Esophagus (tissue), 2 donors: ENCODE results near the gene INSR. TPM values are rescaled to one million over a fixed set of nuclear protein-coding genes. Genes with fewer than 3 reads are reported as not detected.

ENCODE experiments used
- H3K27ac ChIP-seq, 2 donors: one replicate each; pipeline ENCODE4 v1.5.1; 2013; ENCODE audit warnings: low read depth in 2 of 2, mild to moderate bottlenecking in 2 of 2, inconsistent platforms in 1 of 2, low read length in 1 of 2, moderate library complexity in 1 of 2
- H3K27me3 ChIP-seq, 2 donors: one replicate each; pipeline ENCODE4 v1.6.1; 2013; ENCODE audit warnings: low read length in 2 of 2, control low read depth in 1 of 2, mild to moderate bottlenecking in 1 of 2; ENCODE audit not compliant: insufficient read depth in 2 of 2, control insufficient read depth in 1 of 2
- H3K36me3 ChIP-seq, 2 donors: one replicate each; pipeline ENCODE4 v1.6.1; 2013; ENCODE audit warnings: low read length in 1 of 2; ENCODE audit not compliant: control insufficient read depth in 2 of 2, insufficient read depth in 2 of 2
- H3K4me1 ChIP-seq, 2 donors: one replicate each; pipeline ENCODE4 v1.6.1; 2013; ENCODE audit warnings: low read length in 1 of 2; ENCODE audit not compliant: control insufficient read depth in 2 of 2, insufficient read depth in 2 of 2
- H3K4me3 ChIP-seq, 2 donors: one replicate each; pipeline ENCODE4 v1.5.1; 2013; ENCODE audit warnings: low read length in 2 of 2, mild to moderate bottlenecking in 2 of 2, low read depth in 1 of 2, moderate library complexity in 1 of 2
- H3K9me3 ChIP-seq, 2 donors: one replicate each; pipeline ENCODE4 v1.6.1; 2013; ENCODE audit warnings: mild to moderate bottlenecking in 2 of 2, low read depth in 1 of 2, low read length in 1 of 2, moderate library complexity in 1 of 2; ENCODE audit not compliant: control insufficient read depth in 2 of 2, insufficient read depth in 1 of 2
- WGBS, 2 donors: extraction: QIAGEN DNeasy Blood & Tissue Kit; methylation state at CpG; one replicate each; pipeline ENCODE4 v1.1.7; 2013; 5-methylcytosine and 5-hydroxymethylcytosine counted together
- polyA plus RNA-seq, 2 donors: library from polyadenylated mRNA; stranded (reverse); fragments of 200-250 nt; gene quantifications; one replicate each; pipeline ENCODE4 v1.2.3, GENCODE V29; 2013
- donor health status: healthy with polysubstance abuse.
- donor health status: Bipolar disorder and iron deficiency.

The INSR gene
- polyA plus RNA-seq, 2 donors = 2.2 to 3.3 TPM

DNA sequence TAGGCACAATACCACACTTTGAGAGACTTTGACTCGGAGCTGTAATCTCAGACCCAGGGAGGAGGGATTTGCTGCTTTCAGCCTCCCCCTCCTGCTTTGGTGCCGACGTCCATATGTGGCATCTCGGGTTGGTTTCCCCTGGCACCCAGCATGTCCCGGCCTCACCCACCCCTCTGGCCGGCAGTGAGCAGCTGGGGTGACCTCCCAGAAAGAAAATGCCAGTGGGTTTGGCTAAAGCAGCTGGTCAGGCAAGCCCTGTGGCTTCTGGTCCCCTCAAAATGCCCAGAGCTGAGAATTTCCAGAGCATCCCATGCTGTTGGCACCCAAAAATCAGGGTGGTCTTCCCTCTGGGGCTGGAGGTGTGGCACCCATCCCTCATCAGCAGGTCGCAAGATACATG lies 34.1 kb downstream of the INSR start:
- Histone ChIP-seq H3K4me1 (peaks cover 0 to under 1% of the 10 kb centered on the region in 2 donors), H3K36me3 (no peaks in the 10 kb centered on the region), H3K27me3 (no peaks in the 10 kb centered on the region), H3K9me3 (no peaks in the 10 kb centered on the region), H3K4me3 (no peak overlapping the region), H3K27ac (no peak overlapping the region)
- 71 to 79% methylated on average over 7 of the region's 7 CpGs for WGBS, 2 donors

DNA sequence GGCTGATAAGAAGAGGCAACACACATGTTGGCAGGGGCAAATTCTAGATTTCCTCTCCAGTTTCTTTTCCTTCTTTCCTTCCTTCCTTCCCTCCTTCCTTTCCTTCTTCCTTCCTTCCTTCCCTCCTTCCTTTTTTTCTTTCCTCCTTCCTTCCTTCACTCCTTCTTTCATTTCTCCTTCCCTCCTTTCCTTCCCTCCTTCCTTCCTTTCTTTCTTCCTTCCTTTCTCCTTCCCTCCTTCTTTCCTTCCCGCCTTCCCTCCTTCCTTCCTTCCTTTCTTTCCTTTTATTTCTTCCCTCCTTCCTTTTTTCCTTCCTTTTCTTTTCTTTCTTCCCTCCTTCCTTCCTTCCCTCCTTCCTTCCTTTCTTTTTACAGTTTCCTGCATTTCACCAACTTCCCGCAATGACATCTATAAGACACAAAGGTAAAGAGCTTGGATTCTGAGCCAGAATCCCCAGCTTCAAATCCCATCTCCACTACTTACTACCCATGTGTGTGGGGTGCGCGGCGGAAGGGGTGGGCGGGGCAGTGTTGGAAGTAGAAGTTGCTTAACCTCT lies 35.3 kb downstream of the INSR start:
- WGBS, 2 donors = 96% methylated on average over 6 of the region's 6 CpGs
- peaks cover 0 to 2% of the 10 kb centered on the region in 2 donors for H3K4me1 ChIP-seq
- no peaks in the 10 kb centered on the region for H3K27me3 ChIP-seq
- H3K27ac ChIP-seq = no peak overlapping the region
- no peak overlapping the region for H3K4me3 ChIP-seq
- H3K9me3 ChIP-seq = no peaks in the 10 kb centered on the region
- H3K36me3 ChIP-seq = no peaks in the 10 kb centered on the region

DNA sequence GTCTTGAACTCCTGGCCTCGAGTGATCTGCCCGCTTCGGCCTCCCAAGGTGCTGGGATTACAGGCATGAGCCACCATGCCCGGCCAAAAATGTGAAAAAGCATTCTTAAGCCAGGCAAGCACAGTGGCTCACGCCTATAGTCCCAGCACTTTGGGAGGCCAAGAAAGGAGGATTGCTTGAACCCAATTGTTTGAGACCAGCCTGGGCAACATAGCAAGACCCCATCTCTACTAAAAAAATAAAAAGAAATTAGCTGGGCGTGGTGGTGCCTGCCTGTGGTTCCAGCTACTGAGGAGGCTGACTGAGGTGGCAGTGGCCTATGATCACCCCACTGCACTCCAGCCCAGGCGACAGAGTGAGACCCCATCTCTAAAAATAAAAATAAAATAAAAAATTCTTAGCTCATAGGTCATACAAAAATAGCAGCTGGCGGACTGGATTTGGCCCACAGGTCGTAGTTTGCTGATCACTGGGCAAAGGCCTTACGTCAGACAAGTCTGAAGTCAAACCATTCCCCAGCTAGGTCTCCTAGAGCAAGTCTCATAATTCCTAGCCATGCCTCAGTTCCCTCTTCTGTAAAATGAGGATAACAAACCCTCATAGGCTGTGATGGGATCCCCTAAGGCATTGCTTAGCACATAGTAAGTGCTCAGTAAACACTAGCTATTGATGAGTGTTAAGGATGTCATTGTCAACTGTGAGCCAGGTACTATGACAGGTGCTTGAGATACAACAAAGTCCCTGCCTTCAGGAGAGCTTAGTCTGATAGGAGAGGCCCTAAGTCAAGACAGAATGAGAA lies 36.0 kb downstream of the INSR start:
- Histone ChIP-seq H3K9me3 (no peaks in the 10 kb centered on the region), H3K36me3 (no peaks in the 10 kb centered on the region), H3K27ac (no peak overlapping the region), H3K4me3 (no peak overlapping the region), H3K27me3 (no peaks in the 10 kb centered on the region), H3K4me1 (peaks cover 0 to 2% of the 10 kb centered on the region in 2 donors)
- 93 to 94% methylated on average over 10 of the region's 10 CpGs for WGBS, 2 donors

DNA sequence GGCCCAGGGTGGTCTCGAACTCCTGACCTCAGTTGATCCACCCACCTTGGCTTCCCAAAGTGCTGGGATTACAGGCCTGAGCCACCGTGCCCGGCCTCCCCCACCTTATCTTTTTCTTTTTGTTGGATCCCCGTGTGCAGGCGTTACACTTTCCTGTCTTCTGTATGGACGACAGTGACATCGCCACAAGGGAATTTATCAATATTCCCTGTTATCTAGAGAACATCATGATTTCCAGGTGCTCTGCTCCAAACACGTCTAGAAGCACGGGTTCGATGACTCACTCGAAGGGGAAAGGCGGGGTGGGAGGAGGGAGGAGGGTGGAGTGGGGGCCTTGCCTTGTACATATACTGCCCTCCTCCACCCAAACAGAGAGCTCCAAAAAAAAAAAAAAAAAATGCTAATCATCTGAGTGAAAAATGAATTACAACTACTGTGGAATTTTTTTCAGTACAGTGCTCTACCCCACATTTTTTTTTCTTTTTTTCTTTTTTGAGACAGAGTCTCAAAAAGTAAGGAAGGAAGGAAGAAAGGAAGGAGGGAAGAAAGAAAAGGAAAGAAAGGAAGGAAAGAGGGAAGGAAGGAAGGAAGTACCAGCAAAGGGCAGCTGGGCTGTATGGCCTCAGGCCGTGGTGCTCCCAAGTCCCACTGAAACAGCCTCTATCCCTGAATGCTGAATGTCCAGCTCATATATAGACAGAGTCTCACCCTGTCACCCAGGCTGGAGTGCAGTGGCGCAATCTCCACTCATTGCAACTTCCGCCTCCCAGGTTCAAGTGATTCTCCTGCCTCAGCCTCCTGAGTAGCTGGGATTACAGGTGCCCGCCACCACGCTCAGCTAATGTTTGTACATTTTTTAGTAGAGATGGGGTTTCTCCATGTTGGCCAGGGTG lies 36.8 kb downstream of the INSR start:
- WGBS, 2 donors = 59 to 65% methylated on average over 17 of the region's 17 CpGs
- peaks cover 0 to 2% of the 10 kb centered on the region in 2 donors for H3K4me1 ChIP-seq
- H3K36me3 ChIP-seq = no peaks in the 10 kb centered on the region
- no peaks in the 10 kb centered on the region for H3K9me3 ChIP-seq
- H3K27ac ChIP-seq = no peak overlapping the region
- no peaks in the 10 kb centered on the region for H3K27me3 ChIP-seq
- H3K4me3 ChIP-seq = no peak overlapping the region

DNA sequence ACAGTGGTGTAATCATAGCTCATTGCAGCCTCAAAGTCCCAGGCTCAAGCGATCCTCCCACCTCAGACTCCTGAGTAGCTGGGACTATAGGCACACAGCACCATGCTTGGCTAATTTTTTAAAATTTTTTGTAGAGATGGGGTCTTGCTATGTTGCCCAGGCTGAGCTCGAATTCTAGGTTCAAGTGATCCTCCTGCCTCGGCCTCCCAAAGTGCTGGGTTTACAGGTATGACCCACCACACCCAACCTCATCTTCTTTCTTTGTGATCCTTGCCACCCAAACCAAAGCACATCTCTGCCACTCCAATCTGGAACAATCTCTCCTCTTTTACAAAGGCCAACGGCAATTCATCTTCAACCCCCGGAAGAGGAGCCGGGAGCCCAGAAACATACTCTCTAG lies 38.6 kb downstream of the INSR start:
- Histone ChIP-seq H3K36me3 (no peaks in the 10 kb centered on the region), H3K4me3 (no peak overlapping the region), H3K9me3 (no peaks in the 10 kb centered on the region), H3K27ac (no peak overlapping the region), H3K4me1 (peaks cover 0 to 2% of the 10 kb centered on the region in 2 donors), H3K27me3 (no peaks in the 10 kb centered on the region)
- 87 to 97% methylated on average over 6 of the region's 6 CpGs for WGBS, 2 donors

DNA sequence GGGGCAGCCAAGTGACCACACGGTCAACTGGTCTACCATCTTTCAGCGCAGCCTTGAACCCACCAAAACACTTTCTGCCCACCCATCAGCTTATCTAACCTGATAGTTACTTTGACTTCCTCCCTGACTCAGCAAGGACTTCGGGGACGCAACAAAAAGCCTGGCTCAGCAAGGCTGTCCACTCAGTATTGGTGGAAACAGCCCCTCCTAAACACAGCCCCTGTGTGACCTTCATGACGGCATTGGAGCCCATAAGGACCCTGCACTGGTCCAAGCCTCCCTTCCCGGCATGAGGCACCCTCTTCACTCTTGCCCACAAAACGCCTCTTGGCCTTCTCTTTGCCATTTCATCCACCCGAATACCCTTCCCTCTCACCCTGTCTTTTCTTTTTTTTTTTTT lies 39.1 kb downstream of the INSR start:
- Histone ChIP-seq H3K4me1 (peaks cover 0 to 2% of the 10 kb centered on the region in 2 donors), H3K27ac (no peak overlapping the region), H3K27me3 (no peaks in the 10 kb centered on the region), H3K4me3 (no peak overlapping the region), H3K36me3 (no peaks in the 10 kb centered on the region), H3K9me3 (no peaks in the 10 kb centered on the region)
- 78 to 87% methylated on average over 8 of the region's 8 CpGs for WGBS, 2 donors

DNA sequence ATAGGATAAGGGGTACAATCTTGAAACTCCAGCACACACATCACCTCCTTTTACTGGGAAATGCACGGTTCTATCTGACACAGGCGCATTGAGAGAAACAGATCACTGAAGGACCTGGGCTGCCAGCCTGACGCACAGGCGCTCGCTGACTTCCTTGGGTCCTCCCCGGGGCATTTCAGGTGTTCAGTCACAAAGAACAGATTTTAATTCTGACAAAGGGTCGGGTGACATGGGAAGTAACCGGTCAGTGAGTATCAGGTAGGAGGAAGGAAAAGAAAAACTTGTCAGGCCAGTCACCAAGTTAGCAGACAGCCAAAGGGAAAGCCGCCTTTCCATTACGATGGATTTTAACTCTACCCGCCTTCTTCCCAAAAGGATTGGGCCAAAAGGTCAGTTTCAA lies 39.6 kb downstream of the INSR start:
- Histone ChIP-seq H3K27ac (no peak overlapping the region), H3K4me3 (no peak overlapping the region), H3K4me1 (peaks cover 0 to 2% of the 10 kb centered on the region in 2 donors), H3K36me3 (no peaks in the 10 kb centered on the region), H3K9me3 (no peaks in the 10 kb centered on the region), H3K27me3 (no peaks in the 10 kb centered on the region)
- 70 to 75% methylated on average over 11 of the region's 11 CpGs for WGBS, 2 donors

DNA sequence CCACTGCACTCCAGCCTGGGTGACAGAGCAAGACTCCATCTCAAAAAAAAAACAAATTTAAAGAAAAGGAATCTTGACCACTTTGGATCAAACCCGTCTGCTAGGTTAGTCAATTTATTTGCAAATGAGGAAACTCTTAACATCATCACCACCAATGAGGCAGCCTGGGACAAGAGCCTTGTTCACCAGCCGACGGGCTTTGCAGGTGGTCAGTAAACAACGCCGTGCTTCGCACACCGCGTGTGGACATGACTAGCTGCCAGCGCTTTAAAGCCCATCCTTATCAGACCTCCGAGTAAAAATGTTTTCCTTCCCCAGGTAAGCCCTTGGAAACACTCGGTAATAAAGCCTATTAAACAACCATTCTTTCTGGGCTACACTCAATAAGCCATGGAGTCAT lies 41.9 kb downstream of the INSR start:
- no peaks in the 10 kb centered on the region for H3K9me3 ChIP-seq
- H3K27ac ChIP-seq = no peak overlapping the region
- H3K36me3 ChIP-seq = no peaks in the 10 kb centered on the region
- 82 to 93% methylated on average over 11 of the region's 11 CpGs for WGBS, 2 donors
- no peaks in the 10 kb centered on the region for H3K27me3 ChIP-seq
- no peak overlapping the region for H3K4me3 ChIP-seq
- peaks cover 0 to 2% of the 10 kb centered on the region in 2 donors for H3K4me1 ChIP-seq

DNA sequence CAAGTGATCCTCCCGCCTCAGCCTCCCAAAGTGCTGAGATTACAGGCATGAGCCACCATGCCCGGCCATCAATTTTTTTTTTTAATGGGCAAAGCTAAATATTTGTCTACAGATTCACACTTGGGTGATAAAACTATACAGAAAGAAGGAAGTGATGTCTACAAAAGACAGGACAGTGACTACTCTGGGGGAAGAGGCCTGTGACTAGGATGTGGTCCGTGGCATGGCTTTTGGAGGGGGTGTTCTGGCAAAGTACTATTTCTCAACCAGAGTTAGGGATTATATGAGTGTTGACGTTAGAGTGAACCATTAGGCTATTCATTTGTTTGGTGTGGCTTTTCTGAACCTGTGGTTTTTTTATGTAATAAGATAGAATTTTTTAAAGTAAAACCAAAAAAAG lies 42.7 kb downstream of the INSR start:
- H3K27me3 ChIP-seq = no peaks in the 10 kb centered on the region
- 89 to 90% methylated on average over 4 of the region's 4 CpGs for WGBS, 2 donors
- H3K27ac ChIP-seq = no peak overlapping the region
- no peak overlapping the region for H3K4me3 ChIP-seq
- peaks cover 0 to 2% of the 10 kb centered on the region in 2 donors for H3K4me1 ChIP-seq
- peaks cover 0 to 4% of the 10 kb centered on the region in 2 donors for H3K36me3 ChIP-seq
- H3K9me3 ChIP-seq = peaks cover 0 to 4% of the 10 kb centered on the region in 2 donors
